Measurements from ENCODE around the gene ENDOV.

ENDOV gene

DNA sequence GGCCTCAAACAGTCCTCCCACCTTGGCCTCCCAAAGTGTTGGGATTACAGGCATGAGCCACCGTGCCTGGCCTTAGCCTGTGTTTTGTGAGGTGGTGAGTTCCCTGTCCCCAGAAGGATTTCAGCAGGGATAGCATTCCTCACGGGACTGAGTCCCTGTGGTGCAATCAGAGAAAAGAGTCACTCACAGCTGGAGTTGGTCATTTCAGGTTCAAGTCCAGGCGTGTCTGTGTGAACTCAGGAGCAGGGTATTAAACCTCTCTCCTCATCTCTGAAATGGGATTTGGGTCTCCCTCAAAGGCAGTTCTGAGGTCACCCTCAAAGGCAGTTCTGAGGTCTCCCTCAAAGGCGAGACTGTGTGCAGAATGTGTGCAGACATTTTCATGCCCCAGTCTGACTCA lies 32.8 kb downstream of the ENDOV start:
- H3K14ac ChIP-seq (ENCODE audit: low read length in 2 of 2) = no peak overlapping the region
- no peaks in the 10 kb centered on the region for H3K36me3 ChIP-seq (ENCODE audit: control insufficient read depth in 1 of 2, insufficient read depth in 2 of 2, low read depth in 1 of 2, low read length in 2 of 2)
- WGBS = 84% methylated on average over 4 of the region's 4 CpGs
- peaks cover 13% of the 10 kb centered on the region for H3K4me1 ChIP-seq (ENCODE audit: control insufficient read depth, insufficient read depth, low read depth, low read length)
- H3K18ac ChIP-seq (ENCODE audit: low read depth in 1 of 2, low read length in 2 of 2) = no peak overlapping the region
- H2BK12ac ChIP-seq (ENCODE audit: low read length in 2 of 2) = no peak overlapping the region
- no peak overlapping the region for H2AK5ac ChIP-seq (ENCODE audit: low read length, severe bottlenecking)
- no peak overlapping the region for H4K91ac ChIP-seq (ENCODE audit: low read length)
- H3K9ac ChIP-seq (ENCODE audit: low read length) = no peak overlapping the region
- no peak overlapping the region for H3K4me2 ChIP-seq (ENCODE audit: low read length, poor library complexity, severe bottlenecking)
- H3K27me3 ChIP-seq (ENCODE audit: control insufficient read depth in 1 of 2, insufficient read depth in 1 of 2, low read length in 2 of 2) = peaks cover 11 to 42% of the 10 kb centered on the region in 2 experiments
- no peak overlapping the region for H2AFZ ChIP-seq (ENCODE audit: low read depth, low read length)
- no peak overlapping the region for H3K4ac ChIP-seq (ENCODE audit: low read depth in 1 of 2, low read length in 2 of 2)
- no peak overlapping the region for H3K4me3 ChIP-seq (ENCODE audit: insufficient read depth in 1 of 2, low read depth in 1 of 2, low read length in 2 of 2)
- H3K79me1 ChIP-seq (replicated peaks; ENCODE audit: low read length, poor library complexity, severe bottlenecking) = no peaks in the 10 kb centered on the region
- H3K9me3 ChIP-seq (ENCODE audit: control insufficient read depth, low read length) = no peaks in the 10 kb centered on the region
- no peak overlapping the region for H2BK5ac ChIP-seq (ENCODE audit: low read depth, low read length, poor library complexity, severe bottlenecking)
- H2BK15ac ChIP-seq (ENCODE audit: low read depth, poor library complexity, severe bottlenecking) = no peak overlapping the region
- H3K27ac ChIP-seq (ENCODE audit: low read length, poor library complexity, severe bottlenecking) = no peak overlapping the region
- DNase-seq = no peak
- no peak overlapping the region for H4K8ac ChIP-seq (ENCODE audit: low read length)
- H3K23ac ChIP-seq (ENCODE audit: low read length in 2 of 2) = no peak overlapping the region
- no peak overlapping the region for H2BK120ac ChIP-seq (ENCODE audit: low read depth, low read length)

DNA sequence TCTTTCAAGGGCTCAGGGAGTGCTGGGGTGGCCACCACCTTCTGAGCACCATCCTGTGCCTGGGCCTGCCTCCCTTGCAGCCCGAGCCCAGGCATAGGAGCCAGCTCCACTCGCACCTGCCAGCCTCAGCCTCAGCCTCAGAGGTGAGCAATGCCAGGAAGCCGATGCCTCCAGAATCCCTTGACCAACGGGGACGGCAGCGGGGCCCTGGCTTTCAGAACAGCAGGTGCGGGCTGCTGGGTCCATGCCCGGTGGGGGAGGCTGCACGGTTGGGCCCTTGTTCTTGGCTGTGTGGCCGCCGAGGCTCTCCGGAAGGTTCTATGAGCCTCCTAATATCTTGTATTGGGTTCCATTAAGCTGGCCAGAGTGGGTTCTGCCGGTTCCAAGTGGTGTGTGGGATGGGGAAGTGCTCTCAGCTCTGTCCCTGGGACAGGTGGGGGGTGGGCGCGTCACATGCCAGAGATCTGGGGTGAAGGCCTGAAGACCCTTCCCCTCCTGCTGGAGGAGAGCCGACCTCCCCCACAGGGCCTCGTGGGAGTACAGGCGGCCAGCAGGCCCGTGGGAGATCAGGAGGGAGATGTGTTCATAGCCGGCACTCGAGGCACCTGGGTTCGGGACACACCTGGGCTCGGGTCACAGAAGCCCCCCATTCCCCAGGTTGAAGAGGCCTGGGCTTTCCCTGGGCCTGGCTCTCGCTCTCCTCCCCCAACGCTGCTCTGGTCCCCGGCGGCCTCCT lies 34.4 kb downstream of the ENDOV start:
- no peak overlapping the region for H3K9ac ChIP-seq (ENCODE audit: low read length)
- peaks cover 1% of the 10 kb centered on the region for H3K79me1 ChIP-seq (replicated peaks; ENCODE audit: low read length, poor library complexity, severe bottlenecking)
- peak overlapping the region; percentile 44 for H2BK15ac ChIP-seq (ENCODE audit: low read depth, poor library complexity, severe bottlenecking)
- H3K4me1 ChIP-seq (ENCODE audit: control insufficient read depth, insufficient read depth, low read depth, low read length) = peaks cover 15% of the 10 kb centered on the region
- WGBS = 89% methylated on average over 23 of the region's 27 CpGs
- H2AK5ac ChIP-seq (ENCODE audit: low read length, severe bottlenecking) = no peak overlapping the region
- no peak overlapping the region for H3K4ac ChIP-seq (ENCODE audit: low read depth in 1 of 2, low read length in 2 of 2)
- no peak overlapping the region for H4K8ac ChIP-seq (ENCODE audit: low read length)
- no peak overlapping the region for H3K4me3 ChIP-seq (ENCODE audit: insufficient read depth in 1 of 2, low read depth in 1 of 2, low read length in 2 of 2)
- H2BK5ac ChIP-seq (ENCODE audit: low read depth, low read length, poor library complexity, severe bottlenecking) = no peak overlapping the region
- H3K14ac ChIP-seq (ENCODE audit: low read length in 2 of 2) = no peak overlapping the region
- no peak overlapping the region for H3K4me2 ChIP-seq (ENCODE audit: low read length, poor library complexity, severe bottlenecking)
- peaks cover 4 to 27% of the 10 kb centered on the region in 2 experiments for H3K27me3 ChIP-seq (ENCODE audit: control insufficient read depth in 1 of 2, insufficient read depth in 1 of 2, low read length in 2 of 2)
- H3K9me3 ChIP-seq (ENCODE audit: control insufficient read depth, low read length) = no peaks in the 10 kb centered on the region
- H3K36me3 ChIP-seq (ENCODE audit: control insufficient read depth in 1 of 2, insufficient read depth in 2 of 2, low read depth in 1 of 2, low read length in 2 of 2) = no peaks in the 10 kb centered on the region
- no peak overlapping the region for H2AFZ ChIP-seq (ENCODE audit: low read depth, low read length)
- H3K18ac ChIP-seq (ENCODE audit: low read depth in 1 of 2, low read length in 2 of 2) = peak overlapping the region in 1 of 2 experiments; percentile 6
- H3K27ac ChIP-seq (ENCODE audit: low read length, poor library complexity, severe bottlenecking) = no peak overlapping the region
- peak overlapping the region; percentile 14 to 25 for H2BK12ac ChIP-seq (ENCODE audit: low read length in 2 of 2)
- peak overlapping the region; percentile 9 for H4K91ac ChIP-seq (ENCODE audit: low read length)
- no peak for DNase-seq
- no peak overlapping the region for H3K23ac ChIP-seq (ENCODE audit: low read length in 2 of 2)
- H2BK120ac ChIP-seq (ENCODE audit: low read depth, low read length) = no peak overlapping the region

DNA sequence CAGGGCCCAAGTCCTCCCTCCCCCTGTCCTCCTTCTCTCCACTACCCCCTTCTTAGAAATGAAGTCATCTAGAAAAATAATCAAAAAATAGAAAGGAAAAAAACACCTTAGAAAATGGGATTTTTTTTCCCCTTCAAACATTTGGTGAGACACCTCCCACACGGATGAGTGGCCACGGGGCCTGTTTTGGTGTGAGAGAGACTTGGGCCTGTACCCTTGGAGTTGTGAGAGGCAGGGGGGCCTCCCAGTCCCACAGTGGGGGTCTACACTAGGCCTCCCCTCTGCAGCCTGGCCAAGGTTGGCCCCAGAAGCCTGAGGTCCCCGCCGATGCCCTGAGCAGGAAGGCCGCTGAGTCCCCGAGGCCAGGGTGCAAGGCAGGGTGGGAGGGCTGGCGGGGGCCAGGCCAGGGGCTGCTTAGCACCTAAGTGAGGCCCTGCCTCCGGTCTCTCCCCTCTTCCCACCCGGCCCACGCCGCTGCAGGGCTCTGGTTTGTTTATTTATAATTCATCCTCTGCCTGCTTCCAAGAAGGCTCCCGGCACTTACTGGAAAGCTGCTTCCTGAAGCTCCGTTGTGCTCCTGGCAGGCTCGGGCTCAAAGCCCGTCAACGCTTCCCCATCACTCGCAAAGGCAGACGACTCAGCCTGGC lies 35.1 kb downstream of the ENDOV start:
- no peak overlapping the region for H3K4me2 ChIP-seq (ENCODE audit: low read length, poor library complexity, severe bottlenecking)
- peak; percentile 46 for DNase-seq
- H3K9me3 ChIP-seq (ENCODE audit: control insufficient read depth, low read length) = no peaks in the 10 kb centered on the region
- peaks cover 0 to 20% of the 10 kb centered on the region in 2 experiments for H3K27me3 ChIP-seq (ENCODE audit: control insufficient read depth in 1 of 2, insufficient read depth in 1 of 2, low read length in 2 of 2)
- no peak overlapping the region for H2BK5ac ChIP-seq (ENCODE audit: low read depth, low read length, poor library complexity, severe bottlenecking)
- no peaks in the 10 kb centered on the region for H3K36me3 ChIP-seq (ENCODE audit: control insufficient read depth in 1 of 2, insufficient read depth in 2 of 2, low read depth in 1 of 2, low read length in 2 of 2)
- peak overlapping the region; percentile 32 for H2AFZ ChIP-seq (ENCODE audit: low read depth, low read length)
- WGBS = 27% methylated on average over 17 of the region's 18 CpGs
- no peak overlapping the region for H3K27ac ChIP-seq (ENCODE audit: low read length, poor library complexity, severe bottlenecking)
- no peak overlapping the region for H3K9ac ChIP-seq (ENCODE audit: low read length)
- H3K4me1 ChIP-seq (ENCODE audit: control insufficient read depth, insufficient read depth, low read depth, low read length) = peaks cover 14% of the 10 kb centered on the region
- peak overlapping the region; percentile 79 to 81 for H3K18ac ChIP-seq (ENCODE audit: low read depth in 1 of 2, low read length in 2 of 2)
- H3K79me1 ChIP-seq (replicated peaks; ENCODE audit: low read length, poor library complexity, severe bottlenecking) = peaks cover 1% of the 10 kb centered on the region
- H4K8ac ChIP-seq (ENCODE audit: low read length) = peak overlapping the region; percentile 74
- no peak overlapping the region for H2AK5ac ChIP-seq (ENCODE audit: low read length, severe bottlenecking)
- H3K4ac ChIP-seq (ENCODE audit: low read depth in 1 of 2, low read length in 2 of 2) = peak overlapping the region in 1 of 2 experiments; percentile 47
- peak overlapping the region; percentile 14 to 76 for H2BK12ac ChIP-seq (ENCODE audit: low read length in 2 of 2)
- H3K23ac ChIP-seq (ENCODE audit: low read length in 2 of 2) = no peak overlapping the region
- peak overlapping the region; percentile 79 for H4K91ac ChIP-seq (ENCODE audit: low read length)
- H2BK15ac ChIP-seq (ENCODE audit: low read depth, poor library complexity, severe bottlenecking) = no peak overlapping the region
- H2BK120ac ChIP-seq (ENCODE audit: low read depth, low read length) = no peak overlapping the region
- H3K4me3 ChIP-seq (ENCODE audit: insufficient read depth in 1 of 2, low read depth in 1 of 2, low read length in 2 of 2) = no peak overlapping the region
- no peak overlapping the region for H3K14ac ChIP-seq (ENCODE audit: low read length in 2 of 2)

DNA sequence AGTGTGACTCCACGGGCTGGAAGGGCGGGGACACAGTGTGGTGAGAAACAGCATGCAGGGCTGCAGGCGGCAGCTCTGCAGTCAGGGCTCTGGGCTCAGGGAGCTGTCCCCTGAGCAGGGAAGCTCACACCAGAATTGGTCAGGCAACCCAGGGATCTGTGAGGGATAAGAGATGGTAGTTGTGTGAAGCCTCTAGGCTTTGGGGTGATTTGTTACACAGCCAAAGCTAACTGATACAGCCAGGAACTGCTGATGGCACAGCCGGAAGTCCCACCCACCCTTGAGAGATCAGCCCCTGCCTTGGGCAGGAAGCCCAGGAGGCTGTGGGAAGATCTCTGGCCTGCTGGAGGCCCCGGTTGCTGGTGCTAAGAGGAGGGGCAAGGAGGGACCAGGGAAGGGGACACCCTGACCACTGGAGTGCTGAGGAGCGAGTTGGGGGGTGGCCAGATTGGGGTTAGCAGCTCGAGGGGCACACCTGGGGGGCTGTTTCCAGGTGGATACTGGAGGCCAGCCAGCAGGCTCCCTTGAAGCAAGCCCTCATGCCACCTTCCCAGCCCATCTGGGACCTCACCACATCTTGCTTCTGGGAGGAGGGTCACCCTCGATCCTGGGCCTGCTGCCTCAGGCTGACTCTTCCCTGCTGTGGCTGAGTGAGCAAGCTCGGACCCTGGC lies 36.3 kb downstream of the ENDOV start:
- Histone ChIP-seq H3K23ac (ENCODE audit: low read length in 2 of 2) (no peak overlapping the region), H3K9ac (ENCODE audit: low read length) (no peak overlapping the region), H4K8ac (ENCODE audit: low read length) (no peak overlapping the region), H2BK12ac (ENCODE audit: low read length in 2 of 2) (peak overlapping the region in 1 of 2 experiments; percentile 88), H3K79me1 (replicated peaks; ENCODE audit: low read length, poor library complexity, severe bottlenecking) (peaks cover 1% of the 10 kb centered on the region), H3K9me3 (ENCODE audit: control insufficient read depth, low read length) (no peaks in the 10 kb centered on the region), H3K4ac (ENCODE audit: low read depth in 1 of 2, low read length in 2 of 2) (peak overlapping the region in 1 of 2 experiments; percentile 50), H3K4me3 (ENCODE audit: insufficient read depth in 1 of 2, low read depth in 1 of 2, low read length in 2 of 2) (peak overlapping the region in 1 of 2 experiments; percentile 8), H2BK15ac (ENCODE audit: low read depth, poor library complexity, severe bottlenecking) (peak overlapping the region; percentile 82), H2AFZ (ENCODE audit: low read depth, low read length) (no peak overlapping the region), H2BK120ac (ENCODE audit: low read depth, low read length) (peak overlapping the region; percentile 75), H3K36me3 (ENCODE audit: control insufficient read depth in 1 of 2, insufficient read depth in 2 of 2, low read depth in 1 of 2, low read length in 2 of 2) (no peaks in the 10 kb centered on the region), H2BK5ac (ENCODE audit: low read depth, low read length, poor library complexity, severe bottlenecking) (no peak overlapping the region), H4K91ac (ENCODE audit: low read length) (peak overlapping the region; percentile 79), H3K27ac (ENCODE audit: low read length, poor library complexity, severe bottlenecking) (no peak overlapping the region), H3K4me2 (ENCODE audit: low read length, poor library complexity, severe bottlenecking) (no peak overlapping the region), H3K14ac (ENCODE audit: low read length in 2 of 2) (no peak overlapping the region), H3K27me3 (ENCODE audit: control insufficient read depth in 1 of 2, insufficient read depth in 1 of 2, low read length in 2 of 2) (peaks cover 0 to 8% of the 10 kb centered on the region in 2 experiments), H3K18ac (ENCODE audit: low read depth in 1 of 2, low read length in 2 of 2) (no peak overlapping the region), H2AK5ac (ENCODE audit: low read length, severe bottlenecking) (no peak overlapping the region), H3K4me1 (ENCODE audit: control insufficient read depth, insufficient read depth, low read depth, low read length) (peaks cover 18% of the 10 kb centered on the region)
- DNase-seq = no peak
- WGBS = 85% methylated on average over 9 of the region's 9 CpGs
